HAP-1 (cell line): ENCODE measurements around the gene TMEM141.
"Not testable (repeated sequence)": the region's sequence is repeated elsewhere in the genome, so short reads cannot be mapped to it uniquely, and the experiment has no call there.

Experiments
- DNase-seq, 2 experiments: peaks; one replicate each; pipeline ENCODE4 v3.0.0-alpha.2; 2016 to 2020; ENCODE audit warnings: low spot score in 2 of 2
- H3K27me3 ChIP-seq: fragments of 250-450 bp; sonication (Bioruptor Pico); 2 replicates; pipeline ENCODE4 v1.5.1; 2020; ENCODE audit warnings: low read depth, mild to moderate bottlenecking, moderate library complexity
- H3K36me3 ChIP-seq: fragments of 250-450 bp; sonication (Bioruptor Pico); replicated peaks from 2 replicates; pipeline ENCODE4 v1.5.1; 2020; ENCODE audit warnings: mild to moderate bottlenecking
- H3K4me1 ChIP-seq: fragments of 250-450 bp; sonication (Bioruptor Pico); 2 replicates; pipeline ENCODE4 v1.5.1; 2020; ENCODE audit warnings: mild to moderate bottlenecking
- H3K4me3 ChIP-seq: fragments of 250-450 bp; sonication (Bioruptor Pico); 2 replicates; pipeline ENCODE4 v1.5.1; 2020; ENCODE audit warnings: mild to moderate bottlenecking, moderate library complexity
- H3K9me3 ChIP-seq: fragments of 250-450 bp; sonication (Bioruptor Pico); 2 replicates; pipeline ENCODE4 v1.5.1; 2020; ENCODE audit warnings: mild to moderate bottlenecking, moderate library complexity
- in situ Hi-C: fragments of 300-500 bp; cut with MboI; formaldehyde crosslinking; loops from 3 replicates; pipeline ENCODE4 v1.14.3; 2020; ENCODE audit warnings: low sequenced_read_pairs, inconsistent platforms, mixed read lengths

TMEM141 gene

DNA sequence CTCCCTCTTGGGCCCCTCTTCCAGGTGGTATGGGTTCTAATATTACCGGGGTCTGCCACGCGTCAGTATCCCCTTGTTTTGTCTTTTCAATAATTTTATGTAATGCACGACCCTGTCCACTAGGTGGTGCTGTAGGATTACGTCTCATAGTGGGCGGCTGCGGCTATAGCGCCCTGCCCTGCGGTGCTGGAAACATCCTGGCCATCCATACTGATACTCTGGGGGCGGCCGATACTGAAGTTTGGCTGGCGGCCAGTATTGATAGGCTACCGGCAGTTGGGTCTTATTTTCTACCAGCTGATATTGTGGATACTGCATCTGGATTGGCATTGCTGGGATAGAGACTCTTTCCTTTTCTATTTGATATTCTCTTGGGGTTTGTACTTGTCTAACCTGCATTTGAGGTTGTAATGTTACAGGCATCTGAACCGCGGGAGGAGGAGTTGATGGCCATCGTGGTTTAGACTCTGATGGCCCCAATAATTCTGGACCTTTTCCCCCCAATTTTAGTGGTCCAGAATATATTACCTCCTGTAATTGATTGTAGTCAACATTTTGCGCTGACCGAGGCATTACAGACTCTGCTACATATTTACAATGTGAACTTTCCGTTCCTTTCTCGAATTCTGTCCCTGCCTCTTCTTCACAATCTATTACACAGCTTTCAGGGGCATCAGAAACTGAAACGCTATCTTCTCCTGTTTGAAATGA is 3.3 kb upstream of the TMEM141 start:
- H3K4me3 ChIP-seq, result no peak overlapping the region
- peaks cover 12% of the 10 kb centered on the region for H3K4me1 ChIP-seq
- in situ Hi-C loops, result loop anchor here (10.0 to 25.0 kb wide), 2 partner anchors 247 to 449 kb away; partner anchors contain the start of genes CYSRT1, FUT7, RNF224 and SLC34A3
- H3K27me3 ChIP-seq, result no peaks in the 10 kb centered on the region
- H3K9me3 ChIP-seq, result no peaks in the 10 kb centered on the region
- DNase-seq, result peak; percentile 51 to 81
- H3K36me3 ChIP-seq, result no peaks in the 10 kb centered on the region

DNA sequence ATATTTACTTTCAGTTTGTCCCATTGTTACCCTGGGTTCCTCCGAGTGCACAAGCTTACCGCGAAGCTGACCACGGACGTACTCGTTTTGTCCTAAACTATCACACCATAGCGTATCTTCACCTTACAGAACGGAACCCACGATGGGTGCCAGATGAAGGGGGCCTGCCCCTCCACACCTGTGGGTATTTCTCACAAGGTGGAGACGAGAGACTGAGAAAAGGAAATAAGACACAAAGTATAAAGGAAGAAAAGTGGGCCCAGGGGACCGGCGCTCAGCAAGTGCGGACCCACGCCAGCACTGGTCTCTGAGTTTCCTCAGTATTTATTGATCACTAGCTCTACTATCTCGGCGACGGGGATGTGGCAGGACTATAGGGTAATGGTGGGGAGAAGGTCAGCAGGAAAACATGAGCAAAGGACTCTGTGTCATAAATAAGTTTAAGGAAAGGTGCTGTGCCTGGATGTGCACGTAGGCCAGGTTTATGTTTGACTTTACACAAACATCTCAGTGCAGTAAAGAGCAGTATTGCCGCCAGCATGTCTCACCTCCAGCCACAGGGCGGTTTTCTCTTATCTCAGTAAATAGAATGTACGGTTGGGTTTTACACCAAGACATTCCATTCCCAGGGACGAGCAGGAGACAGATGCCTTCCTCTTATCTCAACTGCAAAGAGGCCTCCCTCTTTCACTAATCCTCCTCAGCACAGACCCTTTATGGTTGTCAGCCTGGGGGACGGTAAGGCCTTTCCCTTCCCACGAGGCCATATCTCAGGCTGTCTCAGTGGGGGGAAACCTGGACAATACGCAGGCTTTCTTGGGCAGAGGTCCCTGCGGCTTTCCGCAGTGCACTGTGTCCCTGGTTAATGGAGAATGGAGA is 2.3 kb upstream of the TMEM141 start:
- H3K9me3 ChIP-seq, H3K36me3 ChIP-seq, H3K4me3 ChIP-seq, H3K27me3 ChIP-seq, DNase-seq: not testable (repeated sequence)
- in situ Hi-C loops, result loop anchor here (10.0 to 25.0 kb wide), 2 partner anchors 246 to 448 kb away; partner anchors contain the start of genes CYSRT1, FUT7, RNF224 and SLC34A3
- peaks cover 12% of the 10 kb centered on the region for H3K4me1 ChIP-seq

DNA sequence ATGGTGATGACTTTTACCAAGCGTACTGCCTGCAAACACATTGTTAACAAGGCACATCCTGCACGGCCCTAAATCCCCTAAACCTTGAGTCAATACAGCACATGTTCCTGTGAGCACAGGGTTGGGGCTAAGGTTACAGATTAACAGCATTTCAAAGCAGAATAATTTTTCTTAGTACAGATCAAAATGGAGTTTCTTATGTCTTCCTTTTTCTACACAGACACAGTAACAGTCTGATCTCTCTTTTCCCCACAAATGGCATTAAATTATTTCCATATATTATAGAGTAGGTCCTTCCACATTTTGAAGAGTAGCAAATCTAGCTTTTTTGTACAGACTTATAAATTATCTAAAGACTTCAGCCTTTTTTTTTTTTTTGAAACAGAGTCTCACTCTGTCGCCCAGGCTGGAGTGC is 1.6 kb upstream of the TMEM141 start:
- peaks cover 12% of the 10 kb centered on the region for H3K4me1 ChIP-seq
- no peaks in the 10 kb centered on the region for H3K9me3 ChIP-seq
- no peaks in the 10 kb centered on the region for H3K36me3 ChIP-seq
- no peak overlapping the region for H3K4me3 ChIP-seq
- H3K27me3 ChIP-seq, result no peaks in the 10 kb centered on the region
- DNase-seq, result no peak
- in situ Hi-C loops, result loop anchor here (10.0 to 25.0 kb wide), 2 partner anchors 245 to 448 kb away; partner anchors contain the start of genes CYSRT1, FUT7, RNF224 and SLC34A3

DNA sequence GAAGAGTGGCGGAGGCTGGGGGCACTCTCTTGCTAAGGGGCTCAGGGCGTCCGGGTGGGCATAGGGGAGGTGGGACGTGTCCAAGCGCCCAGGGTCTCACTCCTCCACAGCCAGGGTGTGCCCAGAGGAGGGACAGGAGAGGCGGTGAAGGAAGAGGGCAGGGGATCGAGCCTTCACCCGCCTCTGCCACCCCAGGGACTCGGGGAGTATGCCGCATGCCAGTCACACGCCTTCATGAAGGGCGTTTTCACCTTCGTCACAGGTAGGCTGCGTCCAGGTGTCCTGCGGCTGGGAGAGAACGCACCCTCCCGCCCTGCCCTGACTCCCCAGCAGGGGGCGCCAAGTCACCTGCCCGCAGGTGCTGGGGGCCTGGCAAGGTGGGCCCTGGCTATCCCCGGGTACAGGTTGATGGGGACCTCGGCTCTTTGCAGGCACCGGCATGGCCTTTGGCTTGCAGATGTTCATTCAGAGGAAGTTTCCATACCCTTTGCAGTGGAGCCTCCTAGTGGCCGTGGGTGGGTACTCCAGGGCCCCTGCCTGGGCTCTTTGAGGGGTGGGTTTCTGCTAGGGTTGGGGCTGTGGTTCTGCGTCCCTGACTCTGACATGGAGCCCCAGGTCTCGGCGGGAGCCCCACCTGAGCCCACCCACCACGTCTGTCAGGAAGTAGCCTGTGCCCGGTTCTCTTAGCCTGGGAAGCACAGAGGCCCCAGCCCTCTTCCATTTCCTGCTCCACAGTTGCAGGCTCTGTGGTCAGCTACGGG is 552 bp downstream of the TMEM141 start:
- in situ Hi-C loops, result loop anchor here (25.0 kb wide), 1 partner anchor 446 kb away; the partner anchor contains the start of genes CYSRT1, RNF224, SLC34A3 and TUBB4B
- H3K4me1 ChIP-seq, result peaks cover 12% of the 10 kb centered on the region
- peak overlapping the region; percentile 61 for H3K4me3 ChIP-seq
- H3K36me3 ChIP-seq, result no peaks in the 10 kb centered on the region
- H3K27me3 ChIP-seq, result no peaks in the 10 kb centered on the region
- no peaks in the 10 kb centered on the region for H3K9me3 ChIP-seq
- peak in 1 of 2 experiments; percentile 78 for DNase-seq

DNA sequence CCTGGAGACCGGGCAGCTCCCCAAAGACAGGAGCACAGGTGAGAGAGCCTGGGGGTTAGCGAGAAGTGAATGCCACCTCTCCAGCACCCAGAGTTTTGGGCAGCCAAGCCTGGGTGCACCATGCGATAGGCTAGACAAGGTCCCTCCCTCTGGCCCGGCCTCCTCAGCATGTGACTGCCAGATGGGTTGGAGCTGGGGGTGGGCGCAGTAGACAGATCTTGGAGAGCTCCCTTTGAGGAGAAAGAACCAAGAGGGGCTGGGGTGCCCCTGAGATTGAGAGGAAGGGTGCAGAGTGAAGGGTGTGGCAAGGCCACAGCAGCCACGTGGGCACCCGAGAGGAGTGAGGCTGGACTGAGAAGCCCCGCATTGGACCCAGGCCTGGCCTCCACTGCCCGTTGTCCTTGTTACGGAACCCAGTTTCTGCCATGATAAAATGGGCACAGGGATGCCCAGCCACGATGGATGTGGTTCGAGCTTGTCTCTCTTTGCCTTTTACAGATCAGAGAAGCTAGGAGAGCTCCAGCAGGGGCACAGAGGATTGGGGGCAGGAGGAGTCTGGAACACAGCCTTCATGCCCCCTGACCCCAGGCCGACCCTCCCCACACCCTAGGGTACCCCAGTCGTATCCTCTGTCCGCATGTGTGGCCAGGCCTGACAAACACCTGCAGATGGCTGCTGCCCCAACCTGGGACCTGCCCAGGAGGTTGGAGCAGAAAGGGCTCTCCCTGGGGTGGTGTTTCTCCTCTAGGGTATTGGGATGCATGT is 1.4 kb downstream of the TMEM141 start:
- Histone ChIP-seq H3K9me3 (no peaks in the 10 kb centered on the region), H3K27me3 (no peaks in the 10 kb centered on the region), H3K36me3 (no peaks in the 10 kb centered on the region), H3K4me3 (peak overlapping the region; percentile 61; the same call in 1 of the 2 replicates), H3K4me1 (peaks cover 11% of the 10 kb centered on the region)
- in situ Hi-C loops, result loop anchor here (25.0 kb wide), 1 partner anchor 445 kb away; the partner anchor contains the start of genes CYSRT1, RNF224, SLC34A3 and TUBB4B
- DNase-seq, result no peak

DNA sequence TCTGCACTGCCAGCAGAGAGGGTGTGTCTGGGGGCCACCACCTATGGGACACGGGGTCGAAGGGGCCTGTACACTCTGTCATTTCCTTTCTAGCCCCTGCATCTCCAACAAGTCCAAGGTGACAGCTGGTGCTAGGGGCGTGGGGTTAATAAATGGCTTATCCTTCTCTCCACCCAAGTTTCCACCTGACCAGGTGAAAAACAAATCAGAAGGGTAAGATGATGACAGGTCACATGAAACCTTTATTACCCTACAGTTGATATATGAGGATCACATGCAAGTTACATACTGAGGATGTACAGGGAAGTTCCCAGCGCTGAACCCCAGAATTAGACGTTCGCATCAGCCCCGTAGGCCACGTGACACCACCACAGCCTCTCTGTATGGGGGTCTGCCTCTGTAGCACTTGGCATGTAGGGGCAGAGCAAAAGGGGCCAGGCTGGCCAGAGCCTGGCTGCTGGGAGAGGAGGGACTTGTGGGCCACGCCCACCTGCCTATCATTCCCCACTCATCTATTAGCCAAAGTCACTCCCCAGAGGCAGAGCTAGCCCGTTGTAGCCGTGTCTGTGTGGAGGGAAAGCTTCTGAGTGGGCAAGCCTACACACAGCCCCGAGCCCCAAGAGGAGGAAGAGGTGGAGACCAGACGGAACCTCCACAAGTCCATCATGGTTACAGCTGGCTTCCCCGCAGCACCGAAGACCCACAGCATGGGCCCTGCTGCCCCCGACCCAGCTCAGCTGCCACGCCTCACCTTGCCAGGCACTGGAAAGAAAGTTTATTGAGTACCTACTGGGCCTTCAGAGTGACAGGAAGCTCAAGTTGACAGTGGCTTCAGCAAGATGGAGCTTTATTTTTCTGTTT is 2.2 kb downstream of the TMEM141 start:
- no peaks in the 10 kb centered on the region for H3K9me3 ChIP-seq
- peak in 1 of 2 experiments; percentile 43 for DNase-seq
- H3K4me3 ChIP-seq, result no peak overlapping the region
- H3K36me3 ChIP-seq, result no peaks in the 10 kb centered on the region
- no peaks in the 10 kb centered on the region for H3K27me3 ChIP-seq
- peaks cover 4% of the 10 kb centered on the region for H3K4me1 ChIP-seq
- in situ Hi-C loops, result loop anchor here (25.0 kb wide), 1 partner anchor 444 kb away; the partner anchor contains the start of genes CYSRT1, RNF224, SLC34A3 and TUBB4B

DNA sequence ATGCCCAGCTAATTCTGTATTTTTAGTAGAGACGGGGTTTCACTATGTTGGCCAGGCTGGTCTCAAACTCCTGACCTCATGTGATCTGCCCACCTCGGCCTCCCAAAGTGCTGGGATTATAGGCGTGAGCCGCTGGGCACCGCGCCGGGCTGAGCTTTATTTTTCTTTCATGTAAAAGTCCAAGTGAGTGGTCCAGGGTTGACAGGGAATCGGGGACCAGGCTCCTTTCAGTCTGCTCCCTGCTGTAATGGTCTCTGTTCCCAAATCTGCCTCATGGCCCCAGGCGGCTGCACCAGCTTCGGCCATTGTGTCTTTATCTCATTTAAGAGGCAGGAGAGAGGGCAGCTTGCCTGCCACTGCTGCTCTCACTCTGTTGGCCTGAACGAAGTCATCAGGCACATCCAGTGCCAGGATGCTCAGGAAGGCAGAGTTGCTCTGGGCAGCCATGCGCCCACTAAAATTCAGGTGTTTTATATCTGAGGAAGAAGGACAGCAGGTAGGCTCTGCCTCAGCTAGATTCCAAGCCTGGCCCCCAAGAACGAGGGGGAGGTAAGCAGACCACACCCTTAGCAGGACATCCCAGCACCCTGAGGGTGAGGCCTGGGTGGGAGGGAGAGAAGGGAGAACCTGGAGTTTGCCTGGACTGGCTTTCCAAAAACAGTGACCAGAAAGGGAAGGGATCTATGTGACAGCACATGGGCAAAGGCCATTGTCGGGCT is 3.3 kb downstream of the TMEM141 start:
- Histone ChIP-seq H3K4me3 (no peak overlapping the region), H3K4me1 (peaks cover 4% of the 10 kb centered on the region), H3K9me3 (no peaks in the 10 kb centered on the region), H3K36me3 (no peaks in the 10 kb centered on the region), H3K27me3 (no peaks in the 10 kb centered on the region)
- DNase-seq, result no peak
- in situ Hi-C loops, result loop anchor here (25.0 kb wide), 1 partner anchor 443 kb away; the partner anchor contains the start of genes CYSRT1, RNF224, SLC34A3 and TUBB4B

DNA sequence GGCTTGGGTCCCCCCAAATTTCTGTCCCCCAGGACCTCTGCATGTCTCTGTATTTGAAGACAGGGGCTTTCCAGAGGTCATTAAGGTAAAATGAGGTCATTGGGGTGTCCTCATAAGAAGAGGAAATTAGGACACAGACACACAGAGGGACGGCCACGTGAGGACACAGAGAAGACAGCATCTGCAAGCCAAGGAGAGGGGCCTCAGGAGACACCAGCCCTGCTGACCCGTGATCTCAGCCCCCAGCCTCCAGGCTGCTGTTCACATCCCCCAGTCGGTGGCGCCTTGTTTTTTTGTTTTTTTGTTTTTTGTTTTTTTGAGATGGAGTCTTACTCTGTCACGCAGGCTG is 3.8 kb downstream of the TMEM141 start:
- no peak overlapping the region for H3K4me3 ChIP-seq
- H3K4me1 ChIP-seq, result peaks cover 8% of the 10 kb centered on the region
- no peaks in the 10 kb centered on the region for H3K27me3 ChIP-seq
- DNase-seq, result no peak
- H3K9me3 ChIP-seq, result no peaks in the 10 kb centered on the region
- in situ Hi-C loops, result loop anchor here (25.0 kb wide), 1 partner anchor 442 kb away; the partner anchor contains the start of genes CYSRT1, RNF224, SLC34A3 and TUBB4B
- no peaks in the 10 kb centered on the region for H3K36me3 ChIP-seq

DNA sequence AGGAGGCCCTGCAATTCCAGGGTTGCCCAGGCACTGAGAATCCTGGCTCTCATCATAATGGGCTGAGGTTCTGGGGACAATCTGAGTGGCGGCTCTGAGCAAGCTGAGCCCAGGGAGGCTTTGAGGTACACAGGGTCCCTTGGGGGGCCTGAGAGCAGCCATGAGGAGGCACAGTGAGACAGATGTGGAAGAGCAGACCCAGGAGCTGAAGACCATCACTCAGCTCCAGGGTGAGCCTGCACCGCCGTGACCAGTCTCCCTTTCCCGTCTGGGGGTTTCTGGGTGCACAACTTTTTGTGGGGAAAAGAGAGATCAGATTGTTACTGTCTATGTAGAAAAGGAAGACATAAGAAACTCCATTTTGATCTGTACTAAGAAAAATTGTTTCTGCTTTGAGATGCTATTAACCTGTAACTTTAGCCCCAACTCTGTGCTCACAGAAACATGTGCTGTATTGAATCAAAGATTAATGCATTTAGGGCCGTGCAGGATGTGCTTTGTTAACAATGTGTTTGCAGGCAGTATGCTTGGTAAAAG is 5.2 kb downstream of the TMEM141 start, which contains the start of gene CCDC183:
CCDC183 (plus strand) TSS at position 101 of the 537 bp plus-strand sequence; CDS start at position 161, 60 bp downstream.
- H3K9me3 ChIP-seq, result no peaks in the 10 kb centered on the region
- no peak within 1 kb of the TSS for H3K4me3 ChIP-seq
- H3K27me3 ChIP-seq, result no peaks in the 10 kb centered on the region
- in situ Hi-C loops, result loop anchor here (25.0 kb wide), 1 partner anchor 441 kb away; the partner anchor contains the start of genes CYSRT1, RNF224, SLC34A3 and TUBB4B
- peaks cover 12% of the 10 kb centered on the region for H3K4me1 ChIP-seq
- H3K36me3 ChIP-seq, result no peaks in the 10 kb centered on the region
- no peak for DNase-seq

DNA sequence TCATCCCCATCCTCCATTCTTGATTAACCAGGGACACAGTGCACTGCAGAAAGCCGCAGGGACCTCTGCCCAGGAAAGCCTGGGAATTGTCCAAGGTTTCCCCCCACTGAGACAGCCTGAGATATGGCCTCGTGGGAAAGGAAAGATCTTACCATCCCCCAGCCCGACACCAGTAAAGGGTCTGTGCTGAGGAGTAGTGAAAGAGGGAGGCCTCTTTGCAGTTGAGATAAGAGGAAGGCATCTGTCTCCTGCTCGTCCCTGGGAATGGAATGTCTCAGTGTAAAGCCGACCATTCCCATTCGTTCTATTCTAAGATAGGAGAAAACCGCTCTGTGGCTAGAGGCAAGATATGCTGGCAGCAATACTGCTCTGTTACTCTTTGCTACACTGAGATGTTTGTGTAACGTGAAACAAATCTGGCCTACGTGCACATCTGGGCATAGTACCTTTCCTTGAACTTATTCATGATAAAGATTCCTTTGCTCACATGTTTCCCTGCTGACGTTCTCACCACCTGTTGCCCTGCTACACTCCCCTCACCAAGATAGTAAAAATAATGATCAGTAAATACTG is 5.7 kb downstream of the TMEM141 start:
- H3K36me3 ChIP-seq, H3K4me3 ChIP-seq: not testable (repeated sequence)
- in situ Hi-C loops, result loop anchor here (25.0 kb wide), 1 partner anchor 440 kb away; the partner anchor contains the start of genes CYSRT1, RNF224, SLC34A3 and TUBB4B

DNA sequence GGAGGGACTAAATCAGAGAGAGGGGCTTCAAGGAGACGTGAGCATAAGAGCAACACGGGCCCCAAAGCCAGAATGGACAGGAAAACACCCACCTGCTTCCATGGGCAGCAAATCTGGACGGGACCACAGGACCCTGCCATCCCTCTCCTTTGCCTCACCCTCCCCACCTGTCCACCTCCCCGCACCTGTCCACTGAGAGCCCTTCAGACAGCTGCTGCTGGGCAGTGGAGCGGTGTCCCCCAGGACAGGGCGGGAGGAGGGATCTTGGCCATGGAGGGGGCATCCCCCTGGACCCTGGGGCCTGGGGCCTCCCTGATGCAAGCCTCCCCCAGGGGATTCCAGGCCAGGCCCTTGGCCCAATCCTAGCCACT is 7.5 kb downstream of the TMEM141 start:
- no peak for DNase-seq
- in situ Hi-C loops, result loop anchor here (25.0 kb wide), 1 partner anchor 439 kb away; the partner anchor contains the start of genes CYSRT1, RNF224, SLC34A3 and TUBB4B
- no peaks in the 10 kb centered on the region for H3K27me3 ChIP-seq
- H3K4me1 ChIP-seq, result peaks cover 14% of the 10 kb centered on the region
- H3K4me3 ChIP-seq, result no peak overlapping the region
- no peaks in the 10 kb centered on the region; the same call in 1 of the 2 replicates for H3K36me3 ChIP-seq
- no peaks in the 10 kb centered on the region for H3K9me3 ChIP-seq

More for the DNA sequence above, 5.7 kb downstream of the TMEM141 start:
- not testable (repeated sequence) for DNase-seq, H3K27me3 ChIP-seq, H3K9me3 ChIP-seq
- peaks cover 14% of the 10 kb centered on the region for H3K4me1 ChIP-seq
